M059J (cell line): ENCODE results near the gene PSMD14. TPM values are rescaled to one million over a fixed set of nuclear protein-coding genes. Genes with fewer than 3 reads are reported as not detected.
"Not testable (repeated sequence)": the region's sequence is repeated elsewhere in the genome, so short reads cannot be mapped to it uniquely, and the experiment has no call there.

ENCODE experiments used
- DNase-seq: peaks from one replicate; pipeline ENCODE4 v3.0.0-alpha.2; 2012; ENCODE audit warnings: low read depth
- total RNA-seq: library from RNA; depleted of rRNA; stranded (reverse); fragments of >200 nt; shearing (Covaris generic); gene quantifications from 2 replicates; pipeline ENCODE4 v1.2.3, GENCODE V29; 2014

The PSMD14 gene
- total RNA-seq, 1 experiment from 2014 or later = 166 TPM

GRCh38 chr2:161335626-161336025 lies 27.4 kb downstream of the PSMD14 start:
- no peak for DNase-seq

GRCh38 chr2:161337247-161337646 lies 29.0 kb downstream of the PSMD14 start:
- DNase-seq = no peak

GRCh38 chr2:161339532-161339931 lies 31.3 kb downstream of the PSMD14 start:
- not testable (repeated sequence) for DNase-seq

- DNase-seq = not testable (repeated sequence)
Measured at GRCh38 chr2:161340930-161341413, 32.7 kb downstream of the PSMD14 start.

GRCh38 chr2:161343235-161343634 lies 35.0 kb downstream of the PSMD14 start:
- no peak for DNase-seq

- DNase-seq = no peak
Measured at GRCh38 chr2:161344692-161345091, 36.5 kb downstream of the PSMD14 start.

- DNase-seq = no peak
Measured at GRCh38 chr2:161351678-161352077, 43.5 kb downstream of the PSMD14 start.

GRCh38 chr2:161352719-161353118 lies 44.5 kb downstream of the PSMD14 start:
- no peak for DNase-seq

- no peak for DNase-seq
Measured at GRCh38 chr2:161353543-161353942, 45.3 kb downstream of the PSMD14 start.

GRCh38 chr2:161354106-161354505 lies 45.9 kb downstream of the PSMD14 start:
- no peak for DNase-seq

GRCh38 chr2:161355106-161355505 lies 46.9 kb downstream of the PSMD14 start:
- no peak for DNase-seq

GRCh38 chr2:161355983-161356382 lies 47.8 kb downstream of the PSMD14 start:
- no peak for DNase-seq

- peak; percentile 22 for DNase-seq
Measured at GRCh38 chr2:161357097-161357496, 48.9 kb downstream of the PSMD14 start.

- DNase-seq = no peak
Measured at GRCh38 chr2:161358838-161359237, 50.6 kb downstream of the PSMD14 start.

GRCh38 chr2:161360095-161360654 lies 52.0 kb downstream of the PSMD14 start:
- DNase-seq = peak; percentile 48

GRCh38 chr2:161362568-161363166 lies 54.4 kb downstream of the PSMD14 start:
- no peak for DNase-seq

GRCh38 chr2:161367675-161368074 lies 59.5 kb downstream of the PSMD14 start:
- peak; percentile 2 for DNase-seq

GRCh38 chr2:161369311-161369710 lies 61.1 kb downstream of the PSMD14 start:
- no peak for DNase-seq

- no peak for DNase-seq
Measured at GRCh38 chr2:161370981-161371380, 62.8 kb downstream of the PSMD14 start.

- no peak for DNase-seq
Measured at GRCh38 chr2:161371869-161372268, 63.6 kb downstream of the PSMD14 start.

GRCh38 chr2:161373942-161374341 lies 65.7 kb downstream of the PSMD14 start:
- DNase-seq = peak; percentile 43

GRCh38 chr2:161374446-161374845 lies 66.2 kb downstream of the PSMD14 start:
- DNase-seq = no peak

GRCh38 chr2:161379740-161380139 lies 71.5 kb downstream of the PSMD14 start:
- no peak for DNase-seq

- no peak for DNase-seq
Measured at GRCh38 chr2:161381546-161381945, 73.3 kb downstream of the PSMD14 start.
